ENCODE results near the gene ODAD4.

ODAD4 gene

GRCh38 chr17:41906465-41907184, 23.8 kb upstream of the ODAD4 start:
- FAIRE-seq: no peak

GRCh38 chr17:41907185-41907556, 23.2 kb upstream of the ODAD4 start:
- DNase-seq (ENCODE audit: insufficient read length, low spot score) (no peak), FAIRE-seq (no peak)
- no peak for TF ChIP-seq CTCF (IDR thresholded peaks at IDR 0.05; ENCODE audit: insufficient read depth, missing control alignments)

More at GRCh38 chr17:41906465-41907184, 23.8 kb upstream of the ODAD4 start:
- no peak for DNase-seq (ENCODE audit: insufficient read length, low spot score)
- TF ChIP-seq CTCF (IDR thresholded peaks at IDR 0.05; ENCODE audit: insufficient read depth, missing control alignments): no peak

- DNase-seq (ENCODE audit: insufficient read length, low spot score) (no peak), FAIRE-seq (no peak)
- TF ChIP-seq CTCF (IDR thresholded peaks at IDR 0.05; ENCODE audit: insufficient read depth, missing control alignments): no peak
Observed at GRCh38 chr17:41907633-41908539, 22.5 kb upstream of the ODAD4 start.

- no peak for FAIRE-seq
- DNase-seq (ENCODE audit: insufficient read length, low spot score): no peak
Observed at GRCh38 chr17:41909088-41909487, 21.3 kb upstream of the ODAD4 start.

GRCh38 chr17:41910701-41911391, 19.6 kb upstream of the ODAD4 start:
- no peak for TF ChIP-seq CTCF (IDR thresholded peaks at IDR 0.05; ENCODE audit: insufficient read depth, missing control alignments)
- no peak for DNase-seq (ENCODE audit: insufficient read length, low spot score)
- FAIRE-seq: no peak

More at GRCh38 chr17:41909088-41909487, 21.3 kb upstream of the ODAD4 start:
- TF ChIP-seq CTCF (IDR thresholded peaks at IDR 0.05; ENCODE audit: insufficient read depth, missing control alignments): no peak

GRCh38 chr17:41912925-41913324, 17.5 kb upstream of the ODAD4 start:
- FAIRE-seq (no peak), DNase-seq (ENCODE audit: insufficient read length, low spot score) (no peak)
- TF ChIP-seq CTCF (IDR thresholded peaks at IDR 0.05; ENCODE audit: insufficient read depth, missing control alignments): no peak
